ENCODE data around the gene PMF1.

Gene PMF1

DNA sequence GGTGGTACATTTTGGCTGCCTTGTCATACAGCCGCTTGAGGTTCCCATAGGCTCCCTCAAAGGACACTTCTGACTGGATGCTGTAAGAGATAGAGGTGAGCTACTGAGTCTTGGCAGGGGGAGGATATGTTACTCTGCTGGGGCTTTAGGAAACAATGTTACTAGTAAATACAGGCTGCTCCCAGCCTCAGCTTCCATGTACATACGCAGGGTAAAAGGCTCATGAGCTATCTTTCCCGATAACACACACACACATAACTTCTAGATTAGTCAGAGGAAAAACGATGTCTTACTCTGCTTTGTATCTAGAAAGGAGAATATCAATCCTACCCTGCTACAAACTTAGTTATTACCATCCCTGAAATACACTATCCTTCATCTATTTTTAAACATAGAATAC lies 55.5 kb downstream of the PMF1 start:
- no peaks in the 10 kb centered on the region for H3K9me3 ChIP-seq (ENCODE audit: control insufficient read depth, low read length)
- H3K27ac ChIP-seq: no peak overlapping the region
- H3K4me1 ChIP-seq: no peaks in the 10 kb centered on the region
- H3K79me2 ChIP-seq: no peaks in the 10 kb centered on the region
- H3K36me3 ChIP-seq (ENCODE audit: control insufficient read depth, insufficient read depth, low read length): no peaks in the 10 kb centered on the region
- H3K9ac ChIP-seq: no peak overlapping the region
- H2AFZ ChIP-seq: no peak overlapping the region
- TF ChIP-seq CTCF (IDR thresholded peaks at IDR 0.05): no peak
- H3K4me2 ChIP-seq (ENCODE audit: low read length): no peak overlapping the region
- H3K4me3 ChIP-seq (ENCODE audit: low read depth, low read length): no peak overlapping the region
- H3K27me3 ChIP-seq (ENCODE audit: control insufficient read depth, insufficient read depth, low read length): no peaks in the 10 kb centered on the region

DNA sequence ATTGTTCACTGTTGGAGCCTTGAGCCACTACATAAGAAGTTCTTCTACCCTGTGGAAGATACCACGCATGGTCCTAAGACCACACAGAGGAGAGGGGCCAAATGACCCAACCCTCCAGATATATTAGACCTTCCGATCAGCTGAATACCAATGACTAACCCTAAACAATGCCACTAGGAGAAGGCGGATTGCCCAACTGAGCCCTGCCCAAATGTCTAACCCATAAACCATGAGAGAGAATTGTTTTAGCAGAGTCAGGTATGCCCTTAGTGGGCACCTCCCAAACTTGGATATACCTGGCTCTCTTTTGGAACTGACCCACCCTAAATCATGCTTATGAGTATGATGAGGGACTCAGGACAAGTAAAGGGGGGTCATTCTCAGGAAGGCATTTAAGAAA lies 57.5 kb downstream of the PMF1 start:
- TF ChIP-seq CTCF (IDR thresholded peaks at IDR 0.05): no peak
- no peaks in the 10 kb centered on the region for H3K27me3 ChIP-seq (ENCODE audit: control insufficient read depth, insufficient read depth, low read length)
- no peak overlapping the region for H3K27ac ChIP-seq
- no peak overlapping the region for H2AFZ ChIP-seq
- H3K4me3 ChIP-seq (ENCODE audit: low read depth, low read length): no peak overlapping the region
- H3K36me3 ChIP-seq (ENCODE audit: control insufficient read depth, insufficient read depth, low read length): no peaks in the 10 kb centered on the region
- H3K79me2 ChIP-seq: no peaks in the 10 kb centered on the region
- H3K4me1 ChIP-seq: no peaks in the 10 kb centered on the region
- H3K9me3 ChIP-seq (ENCODE audit: control insufficient read depth, low read length): no peaks in the 10 kb centered on the region
- no peak overlapping the region for H3K9ac ChIP-seq
- no peak overlapping the region for H3K4me2 ChIP-seq (ENCODE audit: low read length)

DNA sequence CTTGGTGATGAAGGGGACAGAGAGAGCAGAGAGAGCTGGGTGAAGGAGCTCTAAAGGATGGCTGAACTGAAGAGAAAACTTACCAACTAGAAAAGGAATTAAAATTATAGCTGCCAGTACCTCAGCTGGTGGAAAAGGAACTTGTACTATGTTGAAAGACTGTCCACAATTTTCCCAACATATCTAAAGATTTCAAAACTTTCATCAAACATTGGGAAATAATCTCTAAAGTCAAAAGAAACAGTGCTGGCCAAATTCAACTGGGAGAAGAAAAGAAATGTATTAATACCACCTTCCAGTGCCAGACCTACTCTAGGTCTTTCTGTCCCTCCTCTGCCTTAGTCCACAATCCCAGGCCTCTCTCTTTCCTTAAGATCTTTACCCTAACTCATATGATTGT lies 63.7 kb downstream of the PMF1 start:
- Histone ChIP-seq H2AFZ (no peak overlapping the region), H3K27ac (no peak overlapping the region), H3K4me3 (ENCODE audit: low read depth, low read length) (no peak overlapping the region), H3K79me2 (no peaks in the 10 kb centered on the region), H3K4me2 (ENCODE audit: low read length) (no peak overlapping the region), H3K27me3 (ENCODE audit: control insufficient read depth, insufficient read depth, low read length) (no peaks in the 10 kb centered on the region), H3K4me1 (peaks cover 4% of the 10 kb centered on the region), H3K36me3 (ENCODE audit: control insufficient read depth, insufficient read depth, low read length) (no peaks in the 10 kb centered on the region), H3K9me3 (ENCODE audit: control insufficient read depth, low read length) (no peaks in the 10 kb centered on the region), H3K9ac (no peak overlapping the region)
- no peak for TF ChIP-seq CTCF (IDR thresholded peaks at IDR 0.05)

GRCh38 chr1:156276966-156277381 lies 64.2 kb downstream of the PMF1 start:
- Histone ChIP-seq H3K4me2 (ENCODE audit: low read length) (no peak overlapping the region), H3K9ac (no peak overlapping the region), H3K9me3 (ENCODE audit: control insufficient read depth, low read length) (no peaks in the 10 kb centered on the region), H3K27ac (no peak overlapping the region), H3K4me1 (peaks cover 6% of the 10 kb centered on the region), H3K4me3 (ENCODE audit: low read depth, low read length) (no peak overlapping the region), H2AFZ (no peak overlapping the region), H3K36me3 (ENCODE audit: control insufficient read depth, insufficient read depth, low read length) (no peaks in the 10 kb centered on the region), H3K27me3 (ENCODE audit: control insufficient read depth, insufficient read depth, low read length) (no peaks in the 10 kb centered on the region), H3K79me2 (no peaks in the 10 kb centered on the region)
- no peak for TF ChIP-seq CTCF (IDR thresholded peaks at IDR 0.05)

- Histone ChIP-seq H3K4me2 (ENCODE audit: low read length) (no peak overlapping the region), H3K79me2 (no peaks in the 10 kb centered on the region), H3K4me1 (peaks cover 9% of the 10 kb centered on the region), H3K9me3 (ENCODE audit: control insufficient read depth, low read length) (no peaks in the 10 kb centered on the region), H3K4me3 (ENCODE audit: low read depth, low read length) (no peak overlapping the region), H3K9ac (no peak overlapping the region), H3K27ac (no peak overlapping the region), H3K27me3 (ENCODE audit: control insufficient read depth, insufficient read depth, low read length) (no peaks in the 10 kb centered on the region), H2AFZ (no peak overlapping the region), H3K36me3 (ENCODE audit: control insufficient read depth, insufficient read depth, low read length) (no peaks in the 10 kb centered on the region)
- no peak for TF ChIP-seq CTCF (IDR thresholded peaks at IDR 0.05)
These were observed 67.0 kb downstream of the PMF1 start for GRCh38 chr1:156279837-156280236.

Measured in parathyroid adenoma (tissue), 2 donors.